Astrocyte (in vitro differentiated cells and primary cell): ENCODE results near the gene RNU5B-1. TPM values are rescaled to one million over a fixed set of nuclear protein-coding genes. Genes with fewer than 3 reads are reported as not detected.

Experiments used
- DNase-seq: peaks from one replicate; pipeline ENCODE4 v3.0.0-alpha.2; 2010; ENCODE audit warnings: low read depth
- FAIRE-seq: peaks from 2 replicates; lab custom pipeline; 2011; peaks lifted over from hg19 to GRCh38; lab: Jason Lieb, UNC
- H2AFZ ChIP-seq: 2 replicates; pipeline ENCODE4 v1.6.0; 2012; ENCODE audit warnings: low read depth, low read length, inconsistent platforms
- H3K27ac ChIP-seq: 2 replicates; pipeline ENCODE4 v1.5.1; 2011; ENCODE audit warnings: low read depth, low read length, inconsistent platforms
- H3K27me3 ChIP-seq: 2 replicates; pipeline ENCODE4 v1.6.0; 2011; ENCODE audit warnings: low read length, inconsistent platforms; ENCODE audit not compliant: insufficient read depth
- H3K36me3 ChIP-seq: 2 replicates; pipeline ENCODE4 v1.5.1; 2011; ENCODE audit warnings: low read length, inconsistent platforms; ENCODE audit not compliant: insufficient read depth
- H3K4me1 ChIP-seq: 2 replicates; pipeline ENCODE4 v1.5.1; 2011; ENCODE audit warnings: low read length, inconsistent platforms; ENCODE audit not compliant: insufficient read depth
- H3K4me2 ChIP-seq: 2 replicates; pipeline ENCODE4 v1.6.0; 2012; ENCODE audit warnings: low read length, inconsistent platforms
- H3K4me3 ChIP-seq: 2 replicates; pipeline ENCODE4 v1.5.1; 2011; ENCODE audit warnings: low read depth, mild to moderate bottlenecking, low read length, inconsistent platforms; ENCODE audit not compliant: insufficient read depth
- H3K79me2 ChIP-seq: 2 replicates; pipeline ENCODE4 v1.6.0; 2012; ENCODE audit warnings: mild to moderate bottlenecking, low read length, inconsistent platforms; ENCODE audit not compliant: insufficient read depth
- H3K9ac ChIP-seq: 2 replicates; pipeline ENCODE4 v1.6.0; 2012; ENCODE audit warnings: mild to moderate bottlenecking, low read length, inconsistent platforms
- H3K9me3 ChIP-seq: 2 replicates; pipeline ENCODE4 v1.5.1; 2012; ENCODE audit warnings: low read depth, mild to moderate bottlenecking, low read length, inconsistent platforms; ENCODE audit not compliant: insufficient read depth
- H4K20me1 ChIP-seq: 2 replicates; pipeline ENCODE4 v1.6.0; 2012; ENCODE audit warnings: low read length, inconsistent platforms; ENCODE audit not compliant: insufficient read depth
- H3K27ac Mint-ChIP-seq: one replicate; pipeline ENCODE4 v1.8.0; 2021; ENCODE audit warnings: mild to moderate bottlenecking, mixed read lengths; ENCODE audit not compliant: unreplicated experiment
- H3K27me3 Mint-ChIP-seq: one replicate; pipeline ENCODE4 v1.8.0; 2021; ENCODE audit warnings: low read depth, mixed read lengths; ENCODE audit not compliant: unreplicated experiment
- H3K36me3 Mint-ChIP-seq: one replicate; pipeline ENCODE4 v1.8.0; 2021; ENCODE audit warnings: low read depth, mixed read lengths; ENCODE audit not compliant: unreplicated experiment
- H3K4me1 Mint-ChIP-seq: one replicate; pipeline ENCODE4 v1.8.0; 2021; ENCODE audit warnings: low read depth, mixed read lengths; ENCODE audit not compliant: unreplicated experiment
- H3K4me3 Mint-ChIP-seq: one replicate; pipeline ENCODE4 v1.8.0; 2021; ENCODE audit warnings: mild to moderate bottlenecking, moderate library complexity, mixed read lengths; ENCODE audit not compliant: unreplicated experiment
- H3K9me3 Mint-ChIP-seq: one replicate; pipeline ENCODE4 v1.8.0; 2021; ENCODE audit warnings: mild to moderate bottlenecking, mixed read lengths; ENCODE audit not compliant: unreplicated experiment
- EZH2 ChIP-seq: IDR thresholded peaks from 2 replicates; pipeline ENCODE4 v1.6.1; 2012; ENCODE audit warnings: mild to moderate bottlenecking, low read length, inconsistent platforms; ENCODE audit not compliant: insufficient read depth
- total RNA-seq: library from RNA; stranded (reverse); gene quantifications from 2 replicates; pipeline ENCODE4 v1.2.1, GENCODE V29; 2021
- TF ChIP-seq, protein P1 (sequence below): IDR thresholded peaks from 2 replicates; pipeline ENCODE4 v1.5.1; 2011; ENCODE audit warnings: low read depth, mild to moderate bottlenecking, inconsistent platforms, low read length, moderate library complexity; ENCODE audit not compliant: insufficient read depth

RNU5B-1 gene
- total RNA-seq, 1 donor from 2014 or later: 11.7 TPM

DNA sequence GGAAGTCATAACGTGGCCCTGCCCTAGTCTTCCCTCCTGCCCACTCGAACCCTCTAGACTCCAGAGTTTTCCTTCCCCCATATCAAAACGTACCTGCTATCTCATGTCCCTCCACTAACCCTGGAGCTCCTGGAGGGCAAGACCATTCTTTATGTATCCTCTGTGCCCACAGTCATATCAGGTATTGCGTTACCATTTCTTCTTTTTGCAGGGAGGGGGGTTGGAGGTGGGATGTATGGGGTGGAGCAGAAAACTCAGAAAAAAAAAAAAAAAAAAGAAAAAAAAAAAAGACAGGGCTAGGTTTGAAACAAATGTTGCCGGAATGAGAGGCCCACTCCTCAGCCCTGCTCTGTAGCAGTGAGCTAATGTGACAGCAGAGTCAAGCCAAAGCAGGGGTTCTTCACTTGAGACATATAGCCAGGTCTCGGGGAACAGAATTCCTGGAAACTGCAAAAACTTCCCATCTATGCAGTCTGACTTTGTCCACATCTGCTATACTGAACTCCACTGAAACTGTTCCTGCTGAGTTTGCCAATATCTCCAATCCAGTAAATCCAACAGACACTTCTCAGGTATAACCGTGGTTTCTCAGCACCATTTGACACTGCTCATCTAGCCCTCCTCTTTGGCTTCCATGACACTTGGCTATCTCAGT is 48.9 kb upstream of the RNU5B-1 start:
- no peak for DNase-seq
- no peak overlapping the region for H3K27ac Mint-ChIP-seq
- Histone ChIP-seq H3K4me3 (no peak overlapping the region), H3K9me3 (no peaks in the 10 kb centered on the region), H3K4me2 (no peak overlapping the region), H3K27me3 (no peaks in the 10 kb centered on the region), H3K36me3 (peaks cover 7% of the 10 kb centered on the region), H2AFZ (no peak overlapping the region), H3K4me1 (no peaks in the 10 kb centered on the region), H3K9ac (no peak overlapping the region), H4K20me1 (no peaks in the 10 kb centered on the region), H3K27ac (no peak overlapping the region), H3K79me2 (no peaks in the 10 kb centered on the region)
- H3K9me3 Mint-ChIP-seq: no peaks in the 10 kb centered on the region
- TF ChIP-seq, protein P1, sequence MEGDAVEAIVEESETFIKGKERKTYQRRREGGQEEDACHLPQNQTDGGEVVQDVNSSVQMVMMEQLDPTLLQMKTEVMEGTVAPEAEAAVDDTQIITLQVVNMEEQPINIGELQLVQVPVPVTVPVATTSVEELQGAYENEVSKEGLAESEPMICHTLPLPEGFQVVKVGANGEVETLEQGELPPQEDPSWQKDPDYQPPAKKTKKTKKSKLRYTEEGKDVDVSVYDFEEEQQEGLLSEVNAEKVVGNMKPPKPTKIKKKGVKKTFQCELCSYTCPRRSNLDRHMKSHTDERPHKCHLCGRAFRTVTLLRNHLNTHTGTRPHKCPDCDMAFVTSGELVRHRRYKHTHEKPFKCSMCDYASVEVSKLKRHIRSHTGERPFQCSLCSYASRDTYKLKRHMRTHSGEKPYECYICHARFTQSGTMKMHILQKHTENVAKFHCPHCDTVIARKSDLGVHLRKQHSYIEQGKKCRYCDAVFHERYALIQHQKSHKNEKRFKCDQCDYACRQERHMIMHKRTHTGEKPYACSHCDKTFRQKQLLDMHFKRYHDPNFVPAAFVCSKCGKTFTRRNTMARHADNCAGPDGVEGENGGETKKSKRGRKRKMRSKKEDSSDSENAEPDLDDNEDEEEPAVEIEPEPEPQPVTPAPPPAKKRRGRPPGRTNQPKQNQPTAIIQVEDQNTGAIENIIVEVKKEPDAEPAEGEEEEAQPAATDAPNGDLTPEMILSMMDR: no peak
- TF ChIP-seq EZH2: no peak
- peaks cover 2% of the 10 kb centered on the region for H3K27me3 Mint-ChIP-seq
- peaks cover 2% of the 10 kb centered on the region for H3K4me1 Mint-ChIP-seq
- peaks cover 14% of the 10 kb centered on the region for H3K36me3 Mint-ChIP-seq
- H3K4me3 Mint-ChIP-seq: no peak overlapping the region
- FAIRE-seq: no peak

DNA sequence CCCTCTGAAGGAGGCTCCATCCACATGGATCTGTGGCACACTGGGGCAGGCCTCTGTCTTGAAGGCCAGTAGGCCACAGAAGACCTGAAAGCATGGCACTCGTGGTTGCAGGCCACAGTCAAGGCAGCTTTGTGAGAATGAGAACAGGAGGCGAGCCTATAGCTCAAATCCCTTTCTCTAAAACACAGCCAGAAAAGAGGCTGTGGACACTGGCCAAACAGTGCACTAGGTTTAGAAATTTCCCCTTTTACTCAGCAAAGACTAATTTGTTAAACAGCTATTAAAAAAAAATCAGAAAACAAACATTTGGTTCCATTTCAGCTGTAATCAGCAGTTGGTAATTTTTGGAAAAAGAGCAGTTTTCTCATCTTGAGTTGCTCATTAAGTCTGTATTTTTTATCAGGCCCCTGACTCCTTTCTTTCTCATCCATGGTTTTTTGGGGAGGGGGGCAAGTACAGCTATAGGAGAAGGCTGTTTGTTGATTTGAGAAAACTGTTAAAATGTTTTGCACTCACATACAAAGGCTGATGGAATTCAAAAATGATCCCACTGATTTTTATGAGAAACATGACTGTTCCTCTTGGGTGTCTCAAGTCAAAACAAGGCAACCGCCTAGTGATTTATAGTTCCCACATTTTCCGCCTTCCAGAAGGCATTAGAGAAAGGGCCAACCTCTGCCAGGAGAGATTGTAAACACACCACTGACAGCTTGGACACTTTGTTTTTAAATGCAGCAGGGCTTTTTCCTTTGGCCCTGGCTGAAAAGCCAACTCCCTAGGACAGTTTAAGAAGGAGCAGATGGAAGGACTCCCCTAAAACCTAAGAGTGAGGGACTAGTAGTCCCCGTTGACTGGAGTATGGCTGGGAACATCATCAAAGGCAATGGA is 45.9 kb upstream of the RNU5B-1 start:
- no peaks in the 10 kb centered on the region for H3K9me3 ChIP-seq
- peaks cover 18% of the 10 kb centered on the region for H3K36me3 Mint-ChIP-seq
- H3K9ac ChIP-seq: no peak overlapping the region
- H3K4me3 Mint-ChIP-seq: no peak overlapping the region
- no peaks in the 10 kb centered on the region for H3K27me3 ChIP-seq
- no peak overlapping the region for H3K4me2 ChIP-seq
- no peaks in the 10 kb centered on the region for H3K4me1 ChIP-seq
- no peak for FAIRE-seq
- H3K4me3 ChIP-seq: no peak overlapping the region
- no peaks in the 10 kb centered on the region for H3K9me3 Mint-ChIP-seq
- H3K27ac Mint-ChIP-seq: no peak overlapping the region
- TF ChIP-seq EZH2: no peak
- TF ChIP-seq, protein P1: no peak
- H3K79me2 ChIP-seq: no peaks in the 10 kb centered on the region
- peaks cover 2% of the 10 kb centered on the region for H3K27me3 Mint-ChIP-seq
- H3K27ac ChIP-seq: no peak overlapping the region
- no peaks in the 10 kb centered on the region for H4K20me1 ChIP-seq
- H3K4me1 Mint-ChIP-seq: no peaks in the 10 kb centered on the region
- H3K36me3 ChIP-seq: peaks cover 7% of the 10 kb centered on the region
- H2AFZ ChIP-seq: no peak overlapping the region
- DNase-seq: no peak
